Measurements from ENCODE around the gene RAN.
A peak's percentile ranks its signal among the peaks of the same experiment; 100 is the strongest.
"Not testable (repeated sequence)": the region's sequence is repeated elsewhere in the genome, so short reads cannot be mapped to it uniquely, and the experiment has no call there.

The RAN gene

DNA sequence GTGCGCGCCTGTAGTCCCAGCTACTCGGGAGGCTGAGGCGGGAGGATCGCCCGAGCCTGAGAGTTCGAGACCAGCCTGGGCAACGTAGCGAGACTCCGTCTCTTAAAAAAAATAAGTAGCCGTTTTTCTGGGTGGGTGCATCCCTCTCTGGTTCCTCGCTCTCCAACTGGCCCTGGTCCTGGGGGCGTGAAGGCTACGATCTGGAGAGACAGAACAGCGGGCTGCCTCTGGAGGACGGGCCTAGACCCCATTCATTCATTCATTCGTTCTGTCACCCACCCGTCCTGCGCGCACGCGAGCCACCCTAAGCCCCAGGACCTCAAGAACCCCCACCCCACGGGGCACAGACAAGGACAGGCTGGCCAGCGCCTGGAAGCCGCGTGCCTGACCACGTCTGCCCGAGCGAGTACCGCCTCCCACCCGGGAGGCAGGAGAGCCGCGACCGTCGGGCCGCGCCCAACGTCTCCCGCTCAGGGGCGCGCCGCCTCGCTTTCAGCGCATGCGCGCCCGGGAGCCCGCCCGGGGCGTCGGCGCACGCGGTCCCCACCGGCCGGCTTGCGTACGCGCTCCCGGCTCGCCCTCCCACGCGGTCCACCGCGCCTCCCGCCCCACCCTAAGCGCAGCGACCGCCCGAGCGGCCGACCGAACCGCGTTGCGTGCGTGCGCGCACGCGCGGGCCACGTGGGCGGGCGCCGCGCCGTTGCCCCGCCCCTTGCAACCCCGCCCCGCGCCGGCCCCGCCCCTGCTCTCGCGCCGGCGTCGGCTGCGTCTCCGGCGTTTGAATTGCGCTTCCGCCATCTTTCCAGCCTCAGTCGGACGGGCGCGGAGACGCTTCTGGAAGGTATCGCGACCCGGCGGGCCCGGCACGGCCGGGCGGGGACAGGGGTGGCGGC lies at the start of gene RAN:
TSS of gene RAN (plus strand) at position 781 of the 893 bp plus-strand sequence. CDS start 528 bp downstream, outside the sequence.
- peak; percentile 99 for DNase-seq (ENCODE audit: low read depth, low spot score)

DNA sequence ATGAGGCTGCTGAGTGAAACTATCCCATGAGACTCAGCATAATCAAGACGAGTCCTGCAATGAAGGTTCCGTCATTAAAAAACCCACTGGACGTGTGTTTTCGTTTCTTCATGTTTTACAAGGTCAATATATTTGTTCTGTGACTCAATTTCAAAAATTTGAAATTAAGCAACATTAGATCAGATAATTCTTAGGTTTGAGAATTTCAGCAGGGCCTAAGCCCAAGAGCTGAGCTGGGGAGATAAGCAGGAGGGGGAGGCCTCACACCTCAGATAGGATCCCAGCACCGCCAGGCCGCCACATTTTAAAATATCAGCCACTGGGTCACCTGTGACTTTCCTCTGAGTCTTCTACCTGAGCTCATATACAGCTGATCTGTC lies 46.1 kb upstream of the RAN start:
- DNase-seq (ENCODE audit: low read depth, low spot score), result no peak

DNA sequence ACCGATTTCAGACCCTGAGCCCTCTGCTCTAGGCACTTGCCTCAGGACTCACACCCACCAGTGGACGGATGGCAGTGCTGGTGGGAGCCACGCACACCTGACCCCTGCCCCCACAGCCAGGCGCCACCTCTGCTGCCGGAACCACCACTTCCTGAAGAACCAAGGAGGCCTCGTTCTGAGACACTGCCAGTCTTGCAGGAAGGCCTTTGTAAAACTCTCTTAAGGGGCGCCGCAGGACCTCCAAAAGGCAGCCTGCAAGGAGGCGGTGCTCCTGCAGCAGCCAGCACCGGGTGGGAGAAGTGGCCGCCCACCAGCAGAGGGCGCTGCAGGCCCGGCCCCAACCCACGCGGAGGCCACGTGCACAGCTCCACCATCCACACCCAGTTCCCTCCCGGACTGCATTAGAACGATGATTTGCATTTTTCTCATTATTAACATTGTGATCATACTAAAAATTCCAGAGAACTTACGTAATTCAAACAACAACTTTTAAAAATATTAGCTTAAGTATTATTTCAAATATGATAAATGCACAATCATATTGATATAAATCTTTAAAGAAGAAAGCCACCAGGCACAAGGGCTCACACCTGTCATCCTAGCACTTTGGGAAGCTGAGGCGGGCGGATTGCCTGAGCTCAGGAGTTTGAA lies 45.6 kb upstream of the RAN start:
- peak; percentile 54 for DNase-seq (ENCODE audit: low read depth, low spot score)

DNA sequence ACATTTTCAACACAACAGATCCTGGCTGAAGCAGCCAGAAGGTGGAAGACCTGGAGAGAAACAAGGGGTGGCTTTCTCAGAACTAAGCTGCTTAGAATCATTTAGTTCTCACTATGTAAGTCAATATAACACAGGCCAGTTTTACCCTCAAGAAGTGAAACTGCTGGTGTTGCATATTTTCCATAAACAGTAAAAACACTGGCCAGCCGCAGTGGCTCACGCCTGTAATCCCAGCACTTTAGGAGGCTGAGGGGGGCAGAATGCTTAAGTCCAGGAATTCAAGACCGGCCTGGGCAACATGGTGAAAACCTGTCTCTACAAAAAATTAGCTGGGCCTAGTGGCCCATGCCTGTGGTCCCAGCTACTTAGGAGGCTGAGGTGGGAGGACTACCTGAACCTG lies 44.4 kb upstream of the RAN start:
- no peak for DNase-seq (ENCODE audit: low read depth, low spot score)

GRCh38 chr12:130828895-130829294 lies 43.0 kb upstream of the RAN start:
- DNase-seq (ENCODE audit: low read depth, low spot score), result no peak

- DNase-seq (ENCODE audit: low read depth, low spot score), result no peak
These were observed 42.2 kb upstream of the RAN start for GRCh38 chr12:130829391-130830245.

- DNase-seq (ENCODE audit: low read depth, low spot score), result no peak
These were observed 41.7 kb upstream of the RAN start for GRCh38 chr12:130830246-130830551.

DNA sequence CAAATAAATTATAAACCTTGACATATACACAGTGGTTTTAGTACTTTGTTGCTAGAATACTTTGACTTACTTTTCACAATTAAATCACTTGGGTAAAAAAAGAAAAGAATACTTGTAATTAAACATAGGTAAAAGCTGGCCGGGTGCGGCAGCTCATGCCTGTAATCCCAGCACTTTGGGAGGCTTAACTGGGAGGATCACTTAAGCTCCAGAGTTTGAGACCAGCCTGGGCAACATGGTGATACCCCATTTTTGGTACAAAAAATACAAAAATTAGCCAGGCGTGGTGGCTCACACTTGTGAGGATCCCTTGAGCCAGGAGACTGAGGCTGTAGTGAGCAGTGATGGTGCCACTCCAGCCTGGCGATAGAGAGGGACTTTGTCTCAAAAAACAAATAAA lies 40.6 kb upstream of the RAN start:
- no peak for DNase-seq (ENCODE audit: low read depth, low spot score)

DNA sequence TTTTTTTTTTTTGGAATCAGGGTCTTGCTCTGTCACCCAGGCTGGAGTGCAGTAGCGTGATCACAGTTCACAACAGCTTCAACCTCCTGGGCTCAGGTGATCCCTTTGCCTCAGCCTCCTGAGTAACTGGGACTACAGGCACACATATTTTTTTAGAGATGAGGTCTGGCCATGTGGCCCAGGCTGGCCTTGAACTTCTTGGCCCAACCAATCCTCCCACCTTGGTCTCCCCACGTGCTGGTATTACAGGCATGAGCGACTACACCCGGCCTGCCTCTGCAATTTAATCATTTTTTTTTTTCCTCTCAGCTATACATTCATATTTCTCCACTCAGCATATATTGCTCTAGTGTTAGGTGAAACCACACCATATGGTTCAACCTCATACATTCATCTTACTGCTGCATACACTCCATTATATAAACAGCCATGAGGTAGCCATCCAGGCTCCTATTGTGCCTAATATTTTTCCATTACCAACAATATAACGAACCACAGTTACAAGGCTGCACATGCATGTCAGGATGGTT lies 39.9 kb upstream of the RAN start:
- no peak for DNase-seq (ENCODE audit: low read depth, low spot score)

- no peak for DNase-seq (ENCODE audit: low read depth, low spot score)
These were observed 39.2 kb upstream of the RAN start for GRCh38 chr12:130832561-130833209.

DNA sequence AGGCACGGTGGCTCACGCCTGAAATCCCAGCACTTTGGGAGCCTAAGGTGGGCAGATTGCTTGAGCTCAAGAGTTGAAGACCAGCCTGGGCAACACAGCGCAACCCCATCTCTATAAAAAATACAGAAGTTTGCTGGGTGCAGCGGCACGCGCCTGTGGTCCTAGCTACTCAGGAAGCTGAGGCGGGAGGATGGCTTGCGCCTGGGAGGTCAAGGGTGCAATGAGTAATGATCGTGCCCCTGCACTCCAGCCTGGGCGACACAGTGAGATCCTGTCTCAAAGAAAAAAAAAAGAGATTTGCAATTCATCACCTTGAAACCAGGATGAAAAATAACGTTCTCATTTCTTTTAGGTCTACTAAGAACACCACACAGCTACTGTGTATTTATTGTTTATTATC lies 36.9 kb upstream of the RAN start:
- DNase-seq (ENCODE audit: low read depth, low spot score), result no peak

- DNase-seq (ENCODE audit: low read depth, low spot score), result no peak
These were observed 36.4 kb upstream of the RAN start for GRCh38 chr12:130835436-130835835.

DNA sequence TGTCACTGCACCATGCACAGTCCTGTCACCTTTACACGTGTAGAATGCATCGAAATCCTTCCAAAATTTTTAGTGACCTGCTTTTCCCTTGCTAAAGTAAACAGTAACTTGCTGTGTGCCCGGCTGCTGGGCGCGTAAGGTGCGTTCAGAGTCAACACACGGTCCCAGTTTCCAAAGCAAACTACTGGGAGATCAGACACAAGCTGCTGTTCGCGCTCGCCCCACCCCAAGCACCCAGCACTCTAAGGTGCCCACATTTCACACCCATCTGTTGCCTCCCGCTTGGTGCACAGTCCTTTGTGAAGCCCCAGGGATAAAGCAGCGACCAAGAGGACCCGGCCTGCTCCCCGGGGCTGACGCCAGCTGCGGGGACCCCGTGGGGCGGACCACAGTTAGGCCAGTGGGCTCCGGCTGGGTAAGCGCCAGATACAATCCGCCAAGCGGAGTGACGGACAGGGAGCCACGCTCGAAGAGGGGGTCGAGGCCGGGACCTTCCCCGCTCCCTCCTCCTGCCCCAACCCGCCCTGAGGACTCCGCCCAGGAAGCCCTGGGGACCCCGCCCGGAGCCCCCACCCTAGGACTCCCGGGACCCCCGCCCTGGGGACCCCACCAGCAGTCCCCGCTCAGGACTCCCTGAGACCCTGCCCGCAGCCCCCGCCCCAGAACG lies 33.4 kb upstream of the RAN start:
- DNase-seq (ENCODE audit: low read depth, low spot score), result peak; percentile 52

- peak; percentile 96 for DNase-seq (ENCODE audit: low read depth, low spot score)
These were observed 32.7 kb upstream of the RAN start, which contains the start of gene STX2 for GRCh38 chr12:130838951-130839769. Gene STX2, minus strand, starts transcription at chr12:130839250. Its CDS starts 151 bp downstream, at chr12:130839099.

DNA sequence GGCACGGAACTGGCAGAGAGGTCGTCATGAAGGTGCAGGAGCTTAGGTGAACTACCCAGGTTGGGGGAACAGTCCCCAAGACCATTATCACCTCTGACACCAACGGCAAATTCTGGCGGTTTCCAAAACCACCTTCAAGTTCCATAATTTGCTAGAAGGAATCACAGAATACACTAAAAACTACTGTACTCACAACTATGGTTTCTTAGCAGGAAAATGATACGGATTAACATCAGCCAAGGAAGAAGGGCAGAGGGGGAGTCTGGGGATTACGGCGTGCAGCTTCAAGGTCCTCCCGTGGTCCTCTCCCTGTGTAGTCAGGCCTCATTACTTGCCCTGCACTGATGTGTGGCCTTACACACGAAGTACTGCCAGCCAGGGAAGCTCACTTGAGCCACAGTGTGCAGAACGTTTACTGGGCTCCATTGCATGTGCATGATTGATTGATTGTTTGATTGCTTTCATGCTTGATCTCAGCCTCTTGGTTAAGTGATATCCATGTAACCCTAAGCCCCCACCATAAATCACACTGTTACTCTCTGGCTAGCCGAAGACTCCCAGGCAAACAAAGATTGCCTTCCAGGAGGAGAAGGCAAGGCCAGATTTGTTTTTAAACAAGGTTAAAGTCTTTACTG lies 32.0 kb upstream of the RAN start:
- no peak for DNase-seq (ENCODE audit: low read depth, low spot score)

DNA sequence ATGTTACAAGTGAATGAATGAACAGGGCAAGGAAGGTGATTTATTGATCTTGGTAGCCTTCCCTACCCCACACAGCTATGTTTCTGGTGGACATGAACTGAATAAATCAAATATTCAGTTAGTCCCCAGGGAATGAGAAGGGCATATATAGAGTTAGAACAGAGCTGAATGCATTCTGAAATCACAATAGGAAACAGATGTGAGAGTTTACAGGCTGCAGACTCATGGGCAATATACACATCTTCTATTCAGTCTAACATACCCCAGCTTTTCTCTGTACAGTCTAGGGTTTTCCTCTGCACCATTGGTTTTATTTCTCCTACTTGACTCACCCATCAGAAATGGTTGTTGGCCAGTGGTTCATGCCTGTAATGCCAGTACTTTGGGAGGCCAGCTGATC lies 25.5 kb upstream of the RAN start:
- no peak for DNase-seq (ENCODE audit: low read depth, low spot score)

GRCh38 chr12:130847112-130847511 lies 24.8 kb upstream of the RAN start:
- no peak for DNase-seq (ENCODE audit: low read depth, low spot score)

DNA sequence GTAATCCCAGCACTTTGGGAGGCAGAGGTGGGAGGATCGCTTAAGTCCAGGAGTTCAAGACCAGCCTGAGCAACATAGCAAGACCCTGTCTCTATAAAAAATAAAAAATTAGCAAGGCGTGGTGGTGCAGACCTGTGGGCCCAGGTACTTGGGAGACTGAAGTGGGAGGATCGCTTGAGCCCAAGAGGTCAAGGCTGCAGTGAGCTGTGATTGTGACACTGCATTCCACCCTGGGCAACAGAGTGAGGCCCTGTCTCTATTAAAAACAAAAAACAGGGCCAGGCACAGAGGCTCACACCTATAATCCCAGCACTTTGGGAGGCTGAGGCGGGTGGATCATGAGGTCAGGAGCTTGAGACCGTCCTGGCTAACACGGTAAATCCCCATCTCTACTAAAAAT lies 23.8 kb upstream of the RAN start:
- DNase-seq (ENCODE audit: low read depth, low spot score), result not testable (repeated sequence)

- DNase-seq (ENCODE audit: low read depth, low spot score), result not testable (repeated sequence)
These were observed 23.0 kb upstream of the RAN start for GRCh38 chr12:130848785-130849305.
